Stimulated activated CD4-positive, alpha-beta T cell treated with anti-CD3 and anti-CD28 coated beads, TNF-alpha, amount 100 ng/mL, for 48 hours (primary cell): ENCODE results near the gene FAM217A.

Experiments used
- DNase-seq, 3 donors: peaks; one replicate each; pipeline ENCODE4 v3.0.0-alpha.2; 2020; ENCODE audit warnings: low read depth in 3 of 3

Gene FAM217A

DNA sequence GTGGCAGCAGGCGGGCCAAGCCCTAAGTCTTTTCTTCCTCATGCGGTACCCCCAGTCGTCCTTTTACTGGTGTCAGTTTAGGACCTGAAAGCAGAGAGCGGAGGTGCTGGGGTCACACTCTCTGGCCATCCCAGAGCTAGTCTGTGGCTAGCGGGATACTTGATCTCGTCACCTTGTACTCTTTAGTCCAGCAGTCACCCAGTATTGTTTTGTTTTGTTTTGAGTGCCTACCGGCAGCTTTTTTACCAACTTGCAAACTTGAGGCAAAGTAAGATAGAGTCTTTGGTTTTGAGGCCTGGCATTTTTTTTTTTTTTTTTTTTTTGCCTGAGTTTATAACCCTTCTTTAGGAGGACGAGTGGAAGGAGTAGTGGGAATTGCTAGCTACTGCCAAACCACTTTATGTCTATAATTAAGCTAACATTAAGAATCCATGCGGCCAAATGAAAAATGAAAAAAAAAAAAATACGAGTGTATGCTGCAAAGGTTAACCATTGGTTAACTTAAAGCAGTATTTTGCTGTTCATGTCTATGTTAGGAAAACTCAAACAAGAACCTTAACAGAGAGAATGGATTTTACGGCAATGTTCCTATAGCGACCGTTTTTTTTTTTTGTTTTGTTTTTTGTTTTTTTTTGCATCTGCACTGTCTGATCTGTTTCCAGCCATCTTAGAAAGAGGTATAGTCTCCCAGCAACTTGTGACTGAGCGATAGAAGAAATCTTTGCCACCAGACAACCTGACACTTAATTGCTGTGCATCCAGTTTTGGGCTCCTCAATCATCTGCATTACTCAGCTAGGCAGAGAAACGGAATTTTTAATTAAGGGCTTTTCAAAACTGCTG is 56.9 kb downstream of the FAM217A start:
- DNase-seq, result no peak

GRCh38 chr6:4021133-4021853 is 57.6 kb downstream of the FAM217A start:
- DNase-seq, result peak; percentile 79 to 87 (median 83)

DNA sequence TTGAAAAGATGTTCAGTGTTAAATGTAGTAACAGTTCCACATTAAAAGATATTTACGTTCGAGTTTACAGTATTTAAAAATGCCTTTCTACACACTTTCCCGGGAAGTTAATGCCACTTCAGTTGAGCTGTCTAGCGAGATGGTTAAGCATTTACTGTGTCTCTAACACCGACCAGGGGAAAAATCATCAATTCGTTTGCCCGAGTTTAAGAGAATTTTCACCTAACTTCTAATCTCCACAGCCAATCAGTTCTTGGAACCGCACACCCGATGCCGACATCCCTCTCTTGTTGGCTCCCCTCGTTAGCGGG is 58.2 kb downstream of the FAM217A start:
- DNase-seq, result no peak

- DNase-seq, result no peak
Measured at GRCh38 chr6:4018924-4019236, 60.1 kb downstream of the FAM217A start.
